Activated naive CD4-positive, alpha-beta T cell treated with anti-CD3 and anti-CD28 coated beads for 36 hours (primary cell): Measurements from ENCODE around the gene UBE2O. TPM values are rescaled to one million over a fixed set of nuclear protein-coding genes. Genes with fewer than 3 reads are reported as not detected.

Source experiments
- CTCF ChIA-PET: fragments of 350-600 bp; sonication (Branson Sonifier 250); formaldehyde crosslinking; loops from one replicate; lab custom pipeline; 2021; ENCODE audit warnings: antibody characterized with exemption; lab: Charles Lee
- DNase-seq: peaks from one replicate; pipeline ENCODE4 v3.0.0-alpha.2; 2020
- H3K27ac Mint-ChIP-seq: one replicate; pipeline ENCODE4 v1.8.0; 2021; ENCODE audit warnings: mild to moderate bottlenecking, mixed read lengths
- H3K27me3 Mint-ChIP-seq: one replicate; pipeline ENCODE4 v1.8.0; 2021; ENCODE audit warnings: low read depth, mixed read lengths
- H3K36me3 Mint-ChIP-seq: one replicate; pipeline ENCODE4 v1.8.0; 2021; ENCODE audit warnings: low read depth, mixed read lengths
- H3K4me1 Mint-ChIP-seq: one replicate; pipeline ENCODE4 v1.8.0; 2021; ENCODE audit warnings: low read depth, mixed read lengths
- H3K4me3 Mint-ChIP-seq: one replicate; pipeline ENCODE4 v1.8.0; 2021; ENCODE audit warnings: mild to moderate bottlenecking, moderate library complexity, mixed read lengths
- H3K9me3 Mint-ChIP-seq: one replicate; pipeline ENCODE4 v1.8.0; 2021; ENCODE audit warnings: mixed read lengths
- intact Hi-C: fragments of 100-400 bp; cut with micrococcal nuclease; formaldehyde crosslinking; loops from one replicate; pipeline ENCODE4 v1.15.1; 2023
- total RNA-seq, 2 experiments: library from RNA; stranded (reverse); gene quantifications; one replicate each; pipeline ENCODE4 v1.2.3, GENCODE V29; 2021

Gene UBE2O
- total RNA-seq, 2 experiments from 2014 or later = 18.8 TPM

DNA sequence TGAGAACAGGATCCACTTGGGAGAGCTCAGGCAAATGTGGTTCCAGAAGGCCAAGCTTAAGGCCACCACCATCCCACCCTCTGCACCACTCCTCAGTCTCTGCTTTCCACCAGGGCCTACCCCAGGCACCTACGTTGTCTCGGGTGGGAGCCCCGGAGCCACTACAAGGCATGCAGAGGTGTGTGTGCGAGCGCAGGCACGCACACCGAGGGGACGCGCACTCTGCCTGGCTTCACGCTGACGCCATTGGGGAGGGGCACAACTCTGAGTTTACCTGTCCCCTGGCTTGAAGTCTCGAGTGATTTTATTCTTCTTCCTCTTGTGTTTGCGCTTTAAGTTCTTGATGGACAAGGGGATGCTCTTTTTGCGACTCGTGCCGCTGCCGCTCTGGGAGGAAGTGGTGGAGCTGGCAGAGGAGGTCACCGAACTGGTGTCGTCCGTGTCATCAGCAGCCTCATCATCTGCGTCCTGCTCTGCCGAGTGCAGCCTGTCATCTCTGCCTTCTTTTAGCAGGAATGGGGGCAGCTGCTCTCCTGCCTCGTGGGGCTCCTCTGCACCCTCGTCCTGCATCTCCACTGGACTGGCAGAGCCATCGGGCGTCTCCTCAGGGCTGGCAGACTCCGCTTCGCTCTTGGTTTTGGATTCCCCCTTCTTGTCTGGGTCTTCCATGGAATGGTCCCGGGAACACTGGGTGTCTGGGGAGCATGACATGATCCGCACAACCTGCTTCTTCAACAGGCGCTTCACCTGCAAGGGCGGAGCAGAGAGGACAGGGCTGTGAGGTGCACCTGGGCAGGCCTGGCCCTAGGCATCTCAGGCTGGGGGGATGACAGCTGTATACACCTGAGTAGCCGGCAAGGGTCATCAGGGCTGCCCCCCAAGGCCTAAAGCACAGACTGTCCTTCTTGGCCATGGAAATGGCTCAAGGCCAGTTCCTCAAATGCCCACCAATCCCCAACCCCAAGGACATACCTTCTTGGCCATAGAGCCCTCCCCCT, 53.5 kb downstream of the UBE2O start:
- Mint-ChIP-seq H3K9me3 (no peaks in the 10 kb centered on the region), H3K27me3 (no peaks in the 10 kb centered on the region), H3K27ac (no peak overlapping the region), H3K36me3 (peaks cover 23% of the 10 kb centered on the region), H3K4me3 (no peak overlapping the region), H3K4me1 (no peaks in the 10 kb centered on the region)
- intact Hi-C loops = no loop called here
- DNase-seq = no peak
- CTCF ChIA-PET = interaction anchor here (0.6 to 4.5 kb wide), 17 partner anchors 8 to 385 kb away, joined by 3 to 113 read pairs (median 9); partner anchors contain the start of genes QRICH2 and SPHK1

DNA sequence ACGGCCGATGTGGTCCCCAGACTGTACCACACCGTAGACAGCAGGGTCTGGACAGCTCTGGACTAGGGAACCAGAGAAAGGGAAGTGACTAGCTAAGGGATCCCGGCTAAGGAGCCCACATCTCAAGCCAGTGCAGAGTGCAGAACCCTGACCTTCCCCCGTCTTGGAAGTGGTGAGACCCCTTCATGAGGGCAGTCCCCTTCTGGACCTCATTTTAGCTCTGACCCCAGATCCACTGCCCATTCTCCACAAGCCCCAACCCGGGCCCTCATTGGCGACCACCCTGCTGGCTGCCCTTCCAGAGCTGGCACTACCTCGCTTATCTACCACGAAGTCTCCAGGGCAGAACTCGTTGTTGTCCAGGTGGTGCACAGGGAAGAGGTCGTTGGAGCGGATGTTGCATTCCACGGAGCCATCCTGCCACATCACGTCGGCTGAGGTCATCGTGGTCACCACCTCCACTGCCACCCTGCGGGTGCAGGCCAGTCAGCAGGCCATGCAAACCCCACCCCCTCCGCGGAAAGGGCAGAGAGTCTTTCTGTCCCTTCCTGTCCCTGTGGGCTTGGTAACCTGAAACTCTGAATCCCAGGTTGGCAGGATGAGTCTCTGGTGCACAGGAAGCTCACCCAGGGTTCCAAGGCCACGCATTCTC, 54.3 kb downstream of the UBE2O start:
- intact Hi-C loops = loop anchor here (1.0 kb wide), 1 partner anchor 95 kb away; no protein-coding TSS in a partner anchor
- H3K4me1 Mint-ChIP-seq = no peaks in the 10 kb centered on the region
- H3K36me3 Mint-ChIP-seq = peaks cover 21% of the 10 kb centered on the region
- H3K27ac Mint-ChIP-seq = no peak overlapping the region
- CTCF ChIA-PET = interaction anchor here (0.6 to 4.5 kb wide), 40 partner anchors 9 to 489 kb away, joined by 3 to 113 read pairs (median 6); partner anchors contain the start of genes PRPSAP1, QRICH2 and SPHK1
- no peak overlapping the region for H3K4me3 Mint-ChIP-seq
- H3K27me3 Mint-ChIP-seq = no peaks in the 10 kb centered on the region
- no peak for DNase-seq
- no peaks in the 10 kb centered on the region for H3K9me3 Mint-ChIP-seq

DNA sequence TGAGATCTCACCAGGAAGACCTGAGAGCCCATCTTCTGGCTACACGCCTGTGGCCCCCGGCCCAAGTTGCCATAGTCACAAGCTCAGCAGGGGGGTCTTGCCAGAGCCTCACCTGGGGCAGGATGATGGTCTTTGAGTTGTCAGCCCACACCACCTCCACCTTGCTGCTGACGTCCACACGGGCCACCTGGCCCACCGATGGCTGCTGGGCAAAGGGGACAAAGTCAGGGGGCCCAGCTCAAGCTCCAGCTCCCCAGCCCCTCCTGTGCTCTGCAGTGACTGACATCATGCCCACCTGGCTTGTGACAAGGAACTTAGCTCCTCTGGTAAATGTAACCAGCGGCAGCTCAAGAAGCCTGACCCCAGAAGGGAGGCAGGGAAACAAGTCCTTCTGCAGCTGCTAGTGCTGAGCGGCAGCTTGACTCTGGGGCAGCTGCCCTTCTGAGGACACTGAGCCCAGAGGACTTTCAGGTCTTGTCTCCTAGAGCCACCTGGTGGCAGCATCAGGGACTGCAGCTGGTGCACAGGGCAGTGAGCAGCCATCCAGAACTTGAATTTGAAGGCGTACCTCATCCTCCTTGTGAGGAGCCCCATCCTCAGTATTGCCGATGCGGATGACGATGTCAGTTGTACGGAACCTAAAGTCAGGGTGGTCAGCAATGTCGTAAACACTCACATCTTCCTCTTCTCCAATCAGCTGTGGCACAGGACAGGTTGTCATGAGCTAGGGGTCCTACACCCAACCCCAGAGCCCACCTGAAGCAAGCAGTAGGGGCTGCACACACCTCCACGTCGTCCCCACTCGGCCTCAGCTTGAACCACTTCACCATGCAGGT, 55.0 kb downstream of the UBE2O start:
- intact Hi-C loops = loop anchor here (1.0 kb wide), 1 partner anchor 95 kb away; no protein-coding TSS in a partner anchor
- no peaks in the 10 kb centered on the region for H3K9me3 Mint-ChIP-seq
- no peaks in the 10 kb centered on the region for H3K27me3 Mint-ChIP-seq
- CTCF ChIA-PET = interaction anchor here (0.6 to 4.5 kb wide), 46 partner anchors 8 to 488 kb away, joined by 3 to 113 read pairs (median 5); partner anchors contain the start of genes PRPSAP1, QRICH2 and SPHK1
- peaks cover 22% of the 10 kb centered on the region for H3K36me3 Mint-ChIP-seq
- H3K27ac Mint-ChIP-seq = no peak overlapping the region
- peak; percentile 93 for DNase-seq
- no peak overlapping the region for H3K4me3 Mint-ChIP-seq
- H3K4me1 Mint-ChIP-seq = no peaks in the 10 kb centered on the region

DNA sequence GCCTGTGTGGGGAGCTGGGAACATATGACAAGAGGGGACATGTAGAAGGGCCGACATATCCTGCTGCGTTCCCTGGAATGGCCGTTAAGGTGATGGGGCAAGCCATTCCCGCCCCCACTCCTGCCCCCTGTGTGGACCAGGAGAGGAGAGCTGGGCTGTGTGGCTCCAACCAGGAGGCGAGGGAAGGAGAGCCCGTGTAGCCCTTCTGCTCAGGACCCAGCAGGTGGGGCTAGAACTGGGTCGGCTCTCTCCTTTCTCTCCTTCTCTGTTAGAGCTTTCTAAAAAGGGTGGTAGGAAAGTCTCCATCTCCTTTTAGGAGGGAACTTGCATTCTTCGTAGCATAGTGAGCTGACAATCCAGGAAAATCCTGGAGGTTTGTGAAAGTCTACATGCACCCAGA, 55.8 kb downstream of the UBE2O start:
- CTCF ChIA-PET = interaction anchor here (0.7 to 4.5 kb wide), 33 partner anchors 7 to 387 kb away, joined by 3 to 113 read pairs (median 8); partner anchors contain the start of genes PRPSAP1, QRICH2 and SPHK1
- no peak for DNase-seq
- Mint-ChIP-seq H3K36me3 (peaks cover 18% of the 10 kb centered on the region), H3K4me1 (no peaks in the 10 kb centered on the region), H3K4me3 (no peak overlapping the region), H3K27ac (no peak overlapping the region), H3K27me3 (no peaks in the 10 kb centered on the region), H3K9me3 (no peaks in the 10 kb centered on the region)
- intact Hi-C loops = no loop called here

DNA sequence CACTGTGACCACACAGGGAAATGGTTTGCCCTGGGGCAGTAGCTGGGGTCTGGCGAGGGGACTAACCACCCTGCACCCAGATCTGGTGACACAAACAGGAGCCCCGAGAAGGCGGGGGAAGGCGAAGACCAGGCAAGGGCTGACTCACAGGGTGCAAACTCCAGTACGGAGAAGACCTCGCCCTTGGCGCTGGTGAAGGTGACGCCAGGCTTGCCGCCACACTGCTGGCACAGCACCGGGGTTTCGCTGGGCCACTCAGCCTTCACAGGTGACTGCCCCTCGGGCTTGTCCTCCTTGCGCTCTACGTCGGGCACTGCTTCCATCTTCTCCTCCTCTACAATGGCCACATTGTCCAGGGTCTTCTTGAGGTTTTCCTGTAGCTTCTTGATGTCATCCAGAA, 57.0 kb downstream of the UBE2O start:
- Mint-ChIP-seq H3K27me3 (no peaks in the 10 kb centered on the region), H3K36me3 (peaks cover 10% of the 10 kb centered on the region), H3K4me3 (no peak overlapping the region), H3K4me1 (no peaks in the 10 kb centered on the region), H3K9me3 (no peaks in the 10 kb centered on the region), H3K27ac (no peak overlapping the region)
- no peak for DNase-seq
- CTCF ChIA-PET = interaction anchor here (0.6 to 4.5 kb wide), 5 partner anchors 12 to 94 kb away, joined by 3 to 113 read pairs (median 29); partner anchors contain the start of gene SPHK1
- intact Hi-C loops = no loop called here

DNA sequence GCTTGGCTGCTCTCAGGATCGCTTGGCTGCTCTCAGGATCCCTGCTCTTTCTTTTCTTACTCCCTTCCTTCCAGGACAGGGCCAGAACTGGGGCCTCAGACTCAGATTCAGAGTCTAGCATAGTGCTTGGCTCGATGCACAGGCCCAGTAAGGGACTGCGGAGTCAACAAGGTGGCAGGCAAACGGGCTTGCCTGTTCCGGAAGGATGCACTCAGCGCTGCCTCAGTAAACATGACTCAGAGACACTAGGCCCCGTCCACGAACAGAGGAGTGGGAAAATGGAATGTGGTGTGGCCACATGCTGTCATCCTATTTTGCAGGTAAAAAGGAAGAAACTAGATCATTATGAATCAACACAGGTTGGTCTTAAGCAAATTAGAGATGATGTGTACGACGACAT, 58.8 kb downstream of the UBE2O start:
- DNase-seq = no peak
- CTCF ChIA-PET = interaction anchor here (0.6 kb wide), 1 partner anchor 73 kb away, joined by 3 read pairs; the partner anchor contains the start of gene AANAT

DNA sequence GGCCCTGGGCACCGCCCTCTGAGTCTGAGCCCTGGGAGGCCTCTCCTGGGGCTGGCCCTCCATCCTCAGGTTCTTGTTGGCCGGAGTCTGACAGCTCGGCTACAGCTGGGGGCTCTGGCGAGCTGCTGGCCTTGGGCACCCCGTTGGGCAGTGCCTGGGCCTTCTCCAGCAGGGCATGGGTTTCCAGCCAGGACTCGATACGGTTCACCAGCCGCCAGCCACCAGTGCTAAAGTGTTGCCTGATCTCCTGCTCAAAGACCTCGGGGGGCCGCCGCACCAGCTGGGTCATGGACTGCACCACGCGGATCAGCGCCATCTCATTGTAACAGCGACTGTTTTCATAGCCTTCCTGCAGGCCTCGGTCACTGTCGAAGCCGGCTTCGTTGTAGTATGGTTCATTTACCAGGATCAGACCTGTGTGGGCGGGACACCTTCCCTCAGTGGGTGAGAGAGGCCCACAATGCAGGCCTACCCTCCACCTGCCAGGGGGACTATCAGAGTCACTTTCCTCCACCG, 61.7 kb downstream of the UBE2O start:
- DNase-seq = no peak
- Mint-ChIP-seq H3K4me3 (no peak overlapping the region), H3K27ac (no peak overlapping the region), H3K36me3 (peaks cover 4% of the 10 kb centered on the region), H3K9me3 (no peaks in the 10 kb centered on the region), H3K27me3 (no peaks in the 10 kb centered on the region), H3K4me1 (peaks cover under 1% of the 10 kb centered on the region)
- intact Hi-C loops = no loop called here
- CTCF ChIA-PET = interaction anchor here (0.8 to 1.4 kb wide), 2 partner anchors 9 to 91 kb away, joined by 3 read pairs; no protein-coding TSS in a partner anchor

More for the DNA sequence above, 58.8 kb downstream of the UBE2O start:
- H3K36me3 Mint-ChIP-seq = peaks cover 7% of the 10 kb centered on the region
- no peak overlapping the region for H3K27ac Mint-ChIP-seq
- H3K27me3 Mint-ChIP-seq = no peaks in the 10 kb centered on the region
- no peaks in the 10 kb centered on the region for H3K4me1 Mint-ChIP-seq
- intact Hi-C loops = no loop called here
- no peaks in the 10 kb centered on the region for H3K9me3 Mint-ChIP-seq
- H3K4me3 Mint-ChIP-seq = no peak overlapping the region

DNA sequence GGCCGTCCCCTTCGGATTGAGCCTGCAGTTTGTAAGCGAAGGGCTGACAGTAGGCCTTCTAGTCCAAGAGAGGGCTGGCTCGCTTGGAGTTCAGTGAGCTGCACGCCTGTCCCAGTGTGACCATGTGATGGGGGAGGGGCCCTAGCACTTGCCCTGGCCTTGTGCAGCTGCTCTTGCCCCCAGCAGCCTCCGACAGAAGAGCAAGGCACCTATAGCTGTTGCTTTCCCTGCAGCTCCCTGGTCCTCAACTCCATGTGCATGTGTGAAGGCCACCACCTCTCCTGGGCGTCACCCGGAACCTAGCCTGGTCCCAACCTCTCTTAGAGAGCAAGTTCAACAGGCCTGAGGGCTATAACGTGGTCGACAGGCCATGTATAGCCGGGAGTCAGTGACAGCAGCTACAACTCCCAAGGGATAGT, 62.9 kb downstream of the UBE2O start:
- DNase-seq = no peak
- Mint-ChIP-seq H3K27ac (no peak overlapping the region), H3K27me3 (no peaks in the 10 kb centered on the region), H3K4me1 (peaks cover 4% of the 10 kb centered on the region), H3K36me3 (peaks cover 4% of the 10 kb centered on the region), H3K9me3 (no peaks in the 10 kb centered on the region), H3K4me3 (no peak overlapping the region)
- intact Hi-C loops = no loop called here
- CTCF ChIA-PET = interaction anchor here (0.7 to 2.0 kb wide), 6 partner anchors 8 to 284 kb away, joined by 3 to 8 read pairs (median 4); no protein-coding TSS in a partner anchor

DNA sequence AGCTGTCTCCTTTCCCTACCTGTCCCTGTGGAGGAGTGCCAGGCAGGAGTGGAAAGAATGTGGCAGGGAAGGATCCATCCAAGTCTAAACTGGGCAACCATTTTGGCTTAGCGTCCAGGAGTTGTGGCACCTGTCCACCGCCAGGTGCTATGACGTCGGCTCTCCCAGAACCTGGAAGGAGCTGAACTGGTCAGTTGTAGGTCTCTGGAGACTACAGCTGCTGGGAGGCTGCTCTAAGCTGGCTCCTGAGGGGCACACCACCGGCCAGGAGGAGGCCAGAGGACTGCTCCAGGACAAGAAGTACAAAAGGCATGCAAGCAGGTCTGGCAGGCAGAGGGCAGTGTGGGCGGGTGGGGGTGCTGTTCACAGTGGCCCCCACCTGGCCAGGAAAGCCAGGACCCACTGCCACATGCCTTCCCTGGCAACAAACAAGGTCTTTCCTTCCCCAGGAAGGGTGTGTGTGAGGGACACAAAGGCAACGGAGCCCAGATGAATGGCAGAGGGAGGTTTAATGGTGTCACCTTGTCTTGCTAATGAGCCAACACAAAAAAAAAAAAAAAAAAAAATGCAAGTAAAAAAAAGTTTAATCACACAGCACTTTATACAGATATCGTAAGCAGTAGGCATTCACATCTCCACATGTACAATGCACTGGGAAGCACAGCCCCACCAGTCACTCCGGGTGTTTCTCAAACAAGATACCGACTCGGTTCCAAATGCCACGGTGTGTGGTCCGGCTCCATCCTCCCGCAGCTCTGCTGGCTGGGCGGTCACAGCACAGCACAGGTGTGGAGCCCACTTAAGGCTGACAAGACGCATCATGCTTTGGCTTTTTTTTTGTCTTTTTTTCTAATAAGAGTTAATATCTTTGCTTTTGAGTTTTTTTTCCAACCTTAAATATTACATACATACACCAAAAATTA, 63.7 kb downstream of the UBE2O start:
- H3K9me3 Mint-ChIP-seq = no peaks in the 10 kb centered on the region
- H3K27ac Mint-ChIP-seq = no peak overlapping the region
- DNase-seq = no peak
- H3K4me3 Mint-ChIP-seq = no peak overlapping the region
- CTCF ChIA-PET = interaction anchor here (0.7 to 2.0 kb wide), 5 partner anchors 9 to 283 kb away, joined by 3 to 8 read pairs (median 5); no protein-coding TSS in a partner anchor
- H3K36me3 Mint-ChIP-seq = peaks cover 4% of the 10 kb centered on the region
- H3K4me1 Mint-ChIP-seq = peaks cover 4% of the 10 kb centered on the region
- intact Hi-C loops = loop anchor here (10.0 kb wide), 2 partner anchors 284 to 484 kb away; partner anchors contain the start of genes EXOC7 and MRPL38
- no peaks in the 10 kb centered on the region for H3K27me3 Mint-ChIP-seq
